HepG2 (cell line): ENCODE data around the gene MAFB. TPM values are rescaled to one million over a fixed set of nuclear protein-coding genes. Genes with fewer than 3 reads are reported as not detected.
A peak's percentile ranks its signal among the peaks of the same experiment; 100 is the strongest.

Experiments
- ATF7-NPFF ChIP-seq: sonication (generic); formaldehyde crosslinking; IDR thresholded peaks from 2 replicates; pipeline ENCODE4 v1.8.1; 2023; ENCODE audit warnings: mild to moderate bottlenecking, low read depth, missing genetic modification reagents, moderate library complexity
- FOXK1 ChIP-seq: sonication (generic); formaldehyde crosslinking; IDR thresholded peaks from 2 replicates; pipeline ENCODE4 v1.4.0; 2020; ENCODE audit warnings: low read depth, missing genetic modification reagents, borderline replicate concordance
- NFAT5 ChIP-seq: sonication (generic); formaldehyde crosslinking; IDR thresholded peaks from 2 replicates; pipeline ENCODE4 v1.4.0; 2020; ENCODE audit warnings: missing genetic modification reagents
- PAF1 ChIP-seq: IDR thresholded peaks from 2 replicates; pipeline ENCODE4 v1.6.1; 2016; ENCODE audit warnings: missing genetic modification reagents, missing compliant biosample characterization
- SKIL ChIP-seq: sonication (generic); formaldehyde crosslinking; IDR thresholded peaks from 2 replicates; pipeline ENCODE4 v1.8.0; 2022; ENCODE audit warnings: missing genetic modification reagents, mild to moderate bottlenecking, moderate library complexity, borderline replicate concordance
- SNAPC4 ChIP-seq: sonication (generic); formaldehyde crosslinking; IDR thresholded peaks from 2 replicates; pipeline ENCODE4 v1.4.0; 2020; ENCODE audit warnings: mild to moderate bottlenecking, missing genetic modification reagents
- SOX6 ChIP-seq, 2 experiments: fragments of 450-650 bp in 1 of 2; sonication (generic) in 1 of 2; formaldehyde crosslinking in 1 of 2; IDR thresholded peaks; 2 replicates each; pipeline versions ENCODE4 v1.4.0 to v1.6.1; 2017 to 2020; ENCODE audit warnings: antibody characterized with exemption in 1 of 2, mild to moderate bottlenecking in 1 of 2, missing genetic modification reagents in 1 of 2
- SPEN ChIP-seq: sonication (generic); formaldehyde crosslinking; IDR thresholded peaks from 2 replicates; pipeline ENCODE4 v1.5.1; 2020; ENCODE audit warnings: low read depth, mild to moderate bottlenecking, missing genetic modification reagents
- ZNF225 ChIP-seq: sonication (generic); formaldehyde crosslinking; IDR thresholded peaks from 2 replicates; pipeline ENCODE4 v1.4.0; 2020; ENCODE audit warnings: mild to moderate bottlenecking, missing genetic modification reagents
- ZNF331 ChIP-seq: sonication (generic); formaldehyde crosslinking; IDR thresholded peaks from 2 replicates; pipeline ENCODE4 v1.4.0; 2020; ENCODE audit warnings: missing genetic modification reagents
- ZNF382 ChIP-seq: sonication (generic); formaldehyde crosslinking; IDR thresholded peaks from 2 replicates; pipeline ENCODE4 v1.5.0; 2020; ENCODE audit warnings: missing genetic modification reagents, mild to moderate bottlenecking, borderline replicate concordance
- ZNF451 ChIP-seq: sonication (generic); formaldehyde crosslinking; IDR thresholded peaks from 2 replicates; pipeline ENCODE4 v1.5.0; 2020; ENCODE audit warnings: mild to moderate bottlenecking, missing genetic modification reagents
- ZNF558 ChIP-seq: sonication (generic); formaldehyde crosslinking; IDR thresholded peaks from 2 replicates; pipeline ENCODE4 v1.9.0; 2022; ENCODE audit warnings: mild to moderate bottlenecking, missing genetic modification reagents, borderline replicate concordance
- ZNF782 ChIP-seq: sonication (generic); formaldehyde crosslinking; IDR thresholded peaks from 2 replicates; pipeline ENCODE4 v1.4.0; 2020; ENCODE audit warnings: missing genetic modification reagents, mild to moderate bottlenecking, borderline replicate concordance
- ZNF883 ChIP-seq: sonication (generic); formaldehyde crosslinking; IDR thresholded peaks from 2 replicates; pipeline ENCODE4 v1.5.1; 2020; ENCODE audit warnings: mild to moderate bottlenecking, missing genetic modification reagents; ENCODE audit errors: not compliant biosample characterization
- polyA plus RNA-seq, 8 experiments: library from polyadenylated mRNA; depleted of rRNA in 3 of 8; stranded (reverse) in 7 of 8; unstranded in 1 of 8; fragments of >200 nt; fragmentation: Illumina TruSeq in 4 of 8; extraction: Trizol in 4 of 8; gene quantifications; 2 replicates each; pipeline versions ENCODE4 v1.2.1 to v1.2.3, GENCODE V29; 2011 to 2016; ENCODE audit warnings: low read depth in 4 of 8, missing spikeins in 1 of 8, mixed read lengths in 1 of 8; ENCODE audit not compliant: insufficient read depth in 1 of 8
- total RNA-seq, 5 experiments: library from RNA; depleted of rRNA; stranded (reverse); fragments of >200 nt; fragmentation: Illumina TruSeq; extraction: Trizol; gene quantifications; 2 replicates each; pipeline ENCODE4 v1.2.3, GENCODE V29; 2016; ENCODE audit warnings: low read depth in 1 of 5

Gene MAFB
- total and polyA plus RNA-seq, 2 of the 13 experiments (the other 11 are each of a cell fraction or from before 2014, with no cell fraction given) = 0.08 to 0.11 TPM

- TF ChIP-seq SNAPC4 (CRISPR knock-in tag) = no peak
- TF ChIP-seq ZNF382 (CRISPR knock-in tag) = no peak
- TF ChIP-seq ZNF331 (CRISPR knock-in tag) = peak; percentile 93
- TF ChIP-seq SKIL (CRISPR knock-in tag) = no peak
- no peak for TF ChIP-seq SOX6 (IDR thresholded peaks at IDR 0.05)
- peak; percentile 70 for TF ChIP-seq SOX6 (CRISPR knock-in tag; IDR thresholded peaks at IDR 0.05)
- TF ChIP-seq SPEN (CRISPR knock-in tag) = peak; percentile 66
- TF ChIP-seq PAF1 = no peak
- peak; percentile 61; the same call in 1 of the 2 replicates for TF ChIP-seq ZNF451 (CRISPR knock-in tag)
- TF ChIP-seq ZNF225 (CRISPR knock-in tag) = no peak; the same call in 1 of the 2 replicates
- TF ChIP-seq ZNF883 (CRISPR knock-in tag) = peak; percentile 55
- no peak for TF ChIP-seq ATF7-NPFF (CRISPR knock-in tag)
- TF ChIP-seq FOXK1 (CRISPR knock-in tag) = 0 out of 2 replicates have a peak, but pooled peaks have one; percentile 30
- peak; percentile 61 for TF ChIP-seq ZNF558 (CRISPR knock-in tag)
- TF ChIP-seq NFAT5 (CRISPR knock-in tag) = no peak; the same call in 1 of the 2 replicates
- TF ChIP-seq ZNF782 (CRISPR knock-in tag) = peak; percentile 62; the same call in 1 of the 2 replicates
Observed at GRCh38 chr20:40682104-40682981, 6.7 kb downstream of the MAFB start (continued).
